ENCODE data around the gene EEF1AKMT3. TPM values are rescaled to one million over a fixed set of nuclear protein-coding genes. Genes with fewer than 3 reads are reported as not detected.

The EEF1AKMT3 gene
- total RNA-seq, 1 donor from 2014 or later, result 6.1 TPM

DNA sequence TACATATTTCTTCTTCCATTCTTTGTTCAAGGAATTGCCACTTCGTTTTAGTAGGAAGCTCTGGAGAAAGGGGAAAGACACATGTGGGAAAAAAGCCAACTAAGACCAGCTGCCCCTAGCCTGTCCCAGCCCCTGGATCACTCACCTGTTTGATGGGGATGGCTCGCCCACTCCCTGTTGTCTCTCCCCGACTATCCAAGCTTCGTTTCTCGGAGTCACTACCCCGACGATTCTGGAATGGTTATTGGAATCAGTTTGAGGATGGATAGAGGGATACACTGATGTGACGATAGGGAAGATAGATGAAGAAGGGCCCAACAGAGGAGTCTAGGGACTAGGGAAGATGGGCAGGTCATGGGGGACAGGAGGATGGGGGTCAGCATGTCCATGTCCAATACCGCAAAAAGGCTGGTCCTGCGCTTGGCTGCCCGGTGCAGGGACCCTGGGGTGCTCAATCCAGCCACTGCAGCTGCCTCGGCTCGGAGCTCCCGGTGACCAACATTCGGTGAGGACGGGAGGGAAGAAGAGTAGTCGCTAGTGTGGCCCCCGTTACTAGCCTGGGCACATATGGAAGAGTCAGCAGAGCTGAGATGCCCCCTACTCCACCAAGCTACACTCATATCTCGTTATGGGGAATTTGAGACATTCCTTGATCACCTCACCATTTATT lies 40.9 kb upstream of the EEF1AKMT3 start:
- no peaks in the 10 kb centered on the region for H3K27me3 Mint-ChIP-seq
- DNase-seq, result no peak
- no peak overlapping the region for H3K4me3 Mint-ChIP-seq
- H3K36me3 Mint-ChIP-seq (ENCODE audit: low read depth), result peaks cover 65% of the 10 kb centered on the region
- intact Hi-C loops (cut with micrococcal nuclease), result no loop called here
- H3K4me1 Mint-ChIP-seq, result peaks cover 7% of the 10 kb centered on the region
- H3K27ac Mint-ChIP-seq, result no peak overlapping the region
- no peaks in the 10 kb centered on the region for H3K9me3 Mint-ChIP-seq

GRCh38 chr12:57732270-57732669 lies 40.1 kb upstream of the EEF1AKMT3 start:
- peaks cover 69% of the 10 kb centered on the region for H3K36me3 Mint-ChIP-seq (ENCODE audit: low read depth)
- DNase-seq, result no peak
- intact Hi-C loops (cut with micrococcal nuclease), result no loop called here
- H3K4me3 Mint-ChIP-seq, result no peak overlapping the region
- no peaks in the 10 kb centered on the region for H3K27me3 Mint-ChIP-seq
- peak overlapping the region; percentile 13 for H3K27ac Mint-ChIP-seq
- H3K9me3 Mint-ChIP-seq, result no peaks in the 10 kb centered on the region
- peaks cover 9% of the 10 kb centered on the region for H3K4me1 Mint-ChIP-seq

DNA sequence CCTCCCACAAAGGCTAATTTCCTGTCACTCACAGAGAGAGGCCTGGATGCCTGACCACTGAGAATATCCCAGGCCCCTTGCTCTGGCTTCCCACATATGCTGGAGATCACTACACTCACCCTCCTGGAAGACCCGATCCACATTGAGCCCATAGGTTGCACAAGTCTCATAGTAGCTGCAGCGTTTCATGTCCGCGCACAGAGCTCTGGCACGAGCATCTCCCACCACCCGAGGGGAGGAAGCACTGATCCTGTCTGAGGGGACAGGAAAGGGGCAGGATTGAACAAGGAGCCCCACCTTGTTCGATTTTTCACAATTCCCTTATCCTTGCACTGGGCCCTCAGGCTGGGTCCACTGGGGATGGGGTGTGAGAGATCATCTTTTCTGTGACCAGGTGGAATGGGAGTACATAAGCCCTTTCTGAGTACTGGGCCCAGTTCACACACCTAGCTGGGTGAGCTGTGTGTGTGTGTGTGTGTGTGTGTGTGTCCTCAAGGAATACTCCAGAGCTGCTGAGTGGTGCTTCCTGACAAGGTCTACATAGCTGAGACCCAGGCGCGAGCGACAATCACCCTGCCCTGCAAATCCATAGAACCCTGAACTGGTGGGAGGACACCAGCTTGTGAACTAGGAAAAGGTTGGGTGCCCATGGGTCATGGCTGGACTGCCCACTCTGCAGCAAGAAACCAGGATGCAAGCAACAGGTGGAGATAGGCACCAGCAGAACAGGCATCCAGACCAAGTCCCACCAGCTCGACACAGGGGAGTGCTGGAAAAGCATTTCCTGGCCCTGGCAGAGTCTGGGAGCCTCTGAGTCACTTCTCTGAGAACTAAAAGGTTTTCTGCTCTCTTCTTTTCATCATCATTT lies 39.5 kb upstream of the EEF1AKMT3 start:
- intact Hi-C loops (cut with micrococcal nuclease), result no loop called here

DNA sequence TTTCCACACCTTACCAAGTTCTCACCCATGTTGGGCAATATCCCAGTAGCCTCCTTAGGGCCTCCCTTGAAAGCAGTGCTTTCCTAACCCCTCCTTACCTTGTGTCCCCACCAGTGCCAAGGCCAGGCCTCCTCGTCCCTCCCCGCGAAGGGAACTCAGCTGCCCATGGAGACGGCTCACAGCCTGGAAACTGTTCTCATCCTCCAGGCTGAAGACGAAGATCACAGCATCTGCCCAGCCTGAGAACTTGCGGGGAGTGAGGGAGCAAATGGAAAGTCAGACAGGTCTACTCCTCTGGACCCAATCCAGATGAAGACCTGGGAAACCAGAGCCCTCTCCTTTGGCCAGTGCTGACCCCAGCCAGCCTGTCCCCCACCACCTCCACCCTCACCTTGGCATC lies 38.5 kb upstream of the EEF1AKMT3 start:
- Mint-ChIP-seq H3K4me3 (no peak overlapping the region), H3K27me3 (no peaks in the 10 kb centered on the region), H3K4me1 (peaks cover 10% of the 10 kb centered on the region), H3K36me3 (ENCODE audit: low read depth) (peaks cover 59% of the 10 kb centered on the region), H3K9me3 (no peaks in the 10 kb centered on the region), H3K27ac (no peak overlapping the region)
- DNase-seq, result no peak
- intact Hi-C loops (cut with micrococcal nuclease), result no loop called here

More for the DNA sequence above, 39.5 kb upstream of the EEF1AKMT3 start:
- H3K36me3 Mint-ChIP-seq (ENCODE audit: low read depth), result peaks cover 66% of the 10 kb centered on the region
- H3K9me3 Mint-ChIP-seq, result no peaks in the 10 kb centered on the region
- DNase-seq, result no peak
- H3K27me3 Mint-ChIP-seq, result no peaks in the 10 kb centered on the region
- peaks cover 9% of the 10 kb centered on the region for H3K4me1 Mint-ChIP-seq
- peak overlapping the region; percentile 13 for H3K27ac Mint-ChIP-seq
- H3K4me3 Mint-ChIP-seq, result no peak overlapping the region

- intact Hi-C loops (cut with micrococcal nuclease), result no loop called here
- H3K36me3 Mint-ChIP-seq (ENCODE audit: low read depth), result peaks cover 58% of the 10 kb centered on the region
- H3K27ac Mint-ChIP-seq, result peak overlapping the region; percentile 3
- H3K27me3 Mint-ChIP-seq, result no peaks in the 10 kb centered on the region
- DNase-seq, result no peak
- peaks cover 16% of the 10 kb centered on the region for H3K4me1 Mint-ChIP-seq
- H3K4me3 Mint-ChIP-seq, result no peak overlapping the region
- no peaks in the 10 kb centered on the region for H3K9me3 Mint-ChIP-seq
These were observed 37.8 kb upstream of the EEF1AKMT3 start for GRCh38 chr12:57734591-57734990.

DNA sequence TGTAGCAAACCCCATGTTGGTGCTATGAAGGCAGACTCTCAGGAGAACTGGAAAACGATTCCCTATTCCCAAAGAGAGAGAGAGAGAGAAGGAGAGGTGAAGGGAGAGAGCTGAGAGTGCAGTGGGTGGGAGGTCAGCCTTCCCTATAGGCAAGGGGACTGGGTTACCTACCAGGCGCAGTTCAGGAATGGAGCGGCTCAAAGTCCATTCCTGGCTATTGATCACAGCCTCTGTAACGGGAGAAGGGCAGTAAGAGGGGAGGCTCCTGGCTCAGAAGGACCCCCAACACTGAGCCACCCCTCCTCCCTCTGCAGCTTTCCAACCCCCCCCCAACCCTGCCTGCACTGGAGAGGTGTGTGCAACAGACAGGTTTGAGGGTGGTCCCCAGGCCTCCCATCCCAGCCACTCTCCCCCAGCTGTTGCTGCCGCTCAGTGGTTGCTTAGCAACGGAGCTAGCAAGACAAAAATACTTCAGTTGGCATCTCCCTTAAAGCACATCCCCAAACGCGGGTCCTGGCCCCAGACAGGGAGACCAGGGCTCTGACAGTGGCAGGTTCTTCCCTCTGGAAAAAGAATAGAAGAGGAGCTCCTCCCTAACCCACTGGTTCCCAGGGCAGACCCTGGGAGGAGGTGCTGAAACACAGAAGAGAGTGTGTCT lies 37.1 kb upstream of the EEF1AKMT3 start:
- no peaks in the 10 kb centered on the region for H3K9me3 Mint-ChIP-seq
- H3K27me3 Mint-ChIP-seq, result no peaks in the 10 kb centered on the region
- H3K4me1 Mint-ChIP-seq, result peaks cover 21% of the 10 kb centered on the region
- peaks cover 51% of the 10 kb centered on the region for H3K36me3 Mint-ChIP-seq (ENCODE audit: low read depth)
- H3K4me3 Mint-ChIP-seq, result no peak overlapping the region
- peak overlapping the region; percentile 7 for H3K27ac Mint-ChIP-seq
- no peak for DNase-seq
- intact Hi-C loops (cut with micrococcal nuclease), result no loop called here

GRCh38 chr12:57735952-57736740 lies 36.3 kb upstream of the EEF1AKMT3 start:
- no peak overlapping the region for H3K4me3 Mint-ChIP-seq
- intact Hi-C loops (cut with micrococcal nuclease), result no loop called here
- H3K27me3 Mint-ChIP-seq, result no peaks in the 10 kb centered on the region
- peak overlapping the region; percentile 60 for H3K27ac Mint-ChIP-seq
- no peaks in the 10 kb centered on the region for H3K9me3 Mint-ChIP-seq
- H3K36me3 Mint-ChIP-seq (ENCODE audit: low read depth), result peaks cover 43% of the 10 kb centered on the region
- DNase-seq, result no peak
- H3K4me1 Mint-ChIP-seq, result peaks cover 28% of the 10 kb centered on the region

GRCh38 chr12:57736741-57737466 lies 35.5 kb upstream of the EEF1AKMT3 start:
- no peak for DNase-seq
- no peaks in the 10 kb centered on the region for H3K9me3 Mint-ChIP-seq
- H3K4me1 Mint-ChIP-seq, result peaks cover 30% of the 10 kb centered on the region
- H3K4me3 Mint-ChIP-seq, result no peak overlapping the region
- no peaks in the 10 kb centered on the region for H3K27me3 Mint-ChIP-seq
- H3K36me3 Mint-ChIP-seq (ENCODE audit: low read depth), result peaks cover 37% of the 10 kb centered on the region
- intact Hi-C loops (cut with micrococcal nuclease), result no loop called here
- peak overlapping the region; percentile 60 for H3K27ac Mint-ChIP-seq

- peaks cover 30% of the 10 kb centered on the region for H3K36me3 Mint-ChIP-seq (ENCODE audit: low read depth)
- no peaks in the 10 kb centered on the region for H3K27me3 Mint-ChIP-seq
- intact Hi-C loops (cut with micrococcal nuclease), result no loop called here
- DNase-seq, result no peak
- H3K4me3 Mint-ChIP-seq, result no peak overlapping the region
- no peak overlapping the region for H3K27ac Mint-ChIP-seq
- H3K4me1 Mint-ChIP-seq, result peaks cover 35% of the 10 kb centered on the region
- no peaks in the 10 kb centered on the region for H3K9me3 Mint-ChIP-seq
These were observed 34.6 kb upstream of the EEF1AKMT3 start for GRCh38 chr12:57737467-57738460.

- DNase-seq, result no peak
- Mint-ChIP-seq H3K27ac (peak within 1 kb of the TSS; percentile 74), H3K9me3 (no peaks in the 10 kb centered on the region), H3K4me1 (peaks cover 35% of the 10 kb centered on the region), H3K27me3 (no peaks in the 10 kb centered on the region), H3K36me3 (ENCODE audit: low read depth) (peaks cover 25% of the 10 kb centered on the region), H3K4me3 (peak within 1 kb of the TSS; percentile 59)
- intact Hi-C loops (cut with micrococcal nuclease), result no loop called here
These were observed 33.7 kb upstream of the EEF1AKMT3 start, which contains the start of gene AGAP2 for GRCh38 chr12:57738661-57739237. AGAP2 (minus strand) TSS chr12:57738742; CDS start chr12:57738246, 496 bp downstream.

- no peak for DNase-seq
- Mint-ChIP-seq H3K27ac (peak overlapping the region; percentile 74), H3K27me3 (no peaks in the 10 kb centered on the region), H3K4me1 (peaks cover 41% of the 10 kb centered on the region), H3K4me3 (peak overlapping the region; percentile 59), H3K36me3 (ENCODE audit: low read depth) (peaks cover 23% of the 10 kb centered on the region), H3K9me3 (no peaks in the 10 kb centered on the region)
- intact Hi-C loops (cut with micrococcal nuclease), result no loop called here
These were observed 33.0 kb upstream of the EEF1AKMT3 start for GRCh38 chr12:57739387-57739786.
